Measurements from ENCODE around the gene ASAP2.

DNA sequence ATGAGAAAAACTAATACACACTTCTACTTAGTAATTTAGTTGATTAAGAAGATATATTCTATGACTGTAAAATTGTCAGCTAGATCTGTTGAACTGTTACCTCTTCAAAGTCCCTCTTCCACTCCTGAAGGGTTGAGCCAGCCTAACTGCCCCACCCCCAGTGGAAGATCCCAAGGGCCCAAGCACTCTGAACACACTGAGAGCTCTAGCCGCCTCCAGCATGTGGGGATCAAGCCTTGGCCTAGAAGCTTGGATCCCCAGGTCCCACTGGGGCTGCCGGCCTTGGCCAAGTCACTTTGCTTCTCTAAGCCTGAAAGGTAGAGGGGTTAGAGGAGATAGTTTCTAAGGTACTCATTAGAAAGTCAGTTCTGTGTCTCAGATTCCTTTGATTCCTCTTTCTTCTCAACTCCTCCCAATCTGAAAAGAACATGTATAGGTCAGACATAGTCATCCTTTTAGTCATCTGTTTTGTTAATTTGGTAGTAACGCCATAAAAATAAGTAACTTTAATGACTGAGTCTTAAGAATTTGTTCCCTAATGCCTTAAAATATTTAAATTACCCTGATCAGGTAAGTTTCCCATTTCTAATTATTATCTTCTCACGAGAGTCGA lies 222.5 kb downstream of the ASAP2 start:
- TF ChIP-seq, protein P1, sequence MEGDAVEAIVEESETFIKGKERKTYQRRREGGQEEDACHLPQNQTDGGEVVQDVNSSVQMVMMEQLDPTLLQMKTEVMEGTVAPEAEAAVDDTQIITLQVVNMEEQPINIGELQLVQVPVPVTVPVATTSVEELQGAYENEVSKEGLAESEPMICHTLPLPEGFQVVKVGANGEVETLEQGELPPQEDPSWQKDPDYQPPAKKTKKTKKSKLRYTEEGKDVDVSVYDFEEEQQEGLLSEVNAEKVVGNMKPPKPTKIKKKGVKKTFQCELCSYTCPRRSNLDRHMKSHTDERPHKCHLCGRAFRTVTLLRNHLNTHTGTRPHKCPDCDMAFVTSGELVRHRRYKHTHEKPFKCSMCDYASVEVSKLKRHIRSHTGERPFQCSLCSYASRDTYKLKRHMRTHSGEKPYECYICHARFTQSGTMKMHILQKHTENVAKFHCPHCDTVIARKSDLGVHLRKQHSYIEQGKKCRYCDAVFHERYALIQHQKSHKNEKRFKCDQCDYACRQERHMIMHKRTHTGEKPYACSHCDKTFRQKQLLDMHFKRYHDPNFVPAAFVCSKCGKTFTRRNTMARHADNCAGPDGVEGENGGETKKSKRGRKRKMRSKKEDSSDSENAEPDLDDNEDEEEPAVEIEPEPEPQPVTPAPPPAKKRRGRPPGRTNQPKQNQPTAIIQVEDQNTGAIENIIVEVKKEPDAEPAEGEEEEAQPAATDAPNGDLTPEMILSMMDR (optimal IDR thresholded peaks at IDR 0.05 in 1 of 3, IDR thresholded peaks at IDR 0.05 in 1 of 3, conservative IDR thresholded peaks at IDR 0.05 in 1 of 3; ENCODE audit: extremely low read depth in 1 of 3, insufficient read depth in 2 of 3, low read length in 3 of 3), result no peak
- TF ChIP-seq EZH2 (IDR thresholded peaks at IDR 0.05; ENCODE audit: low read length), result no peak
